Right atrium auricular region (tissue), 2 donors: ENCODE data around the gene CDCA3. TPM values are rescaled to one million over a fixed set of nuclear protein-coding genes. Genes with fewer than 3 reads are reported as not detected.
"Not testable (repeated sequence)": the region's sequence is repeated elsewhere in the genome, so short reads cannot be mapped to it uniquely, and the experiment has no call there.

Experiments
- DNase-seq: peaks from one replicate; pipeline ENCODE4 v3.0.0-alpha.2; 2019; ENCODE audit warnings: low spot score
- H3K27ac ChIP-seq, 2 donors: fragments of 200-600 bp; sonication (generic); 1 replicate in 1 of 2; 2 replicates in 1 of 2; pipeline ENCODE4 v1.5.1; 2016 to 2019
- H3K27me3 ChIP-seq, 2 donors: fragments of 200-600 bp; sonication (generic); one replicate each; pipeline versions ENCODE4 v1.5.1 to v1.6.0; 2017 to 2019
- H3K36me3 ChIP-seq: fragments of 200-600 bp; sonication (generic); one replicate; pipeline ENCODE4 v1.5.1; 2016
- H3K4me1 ChIP-seq, 2 donors: fragments of 200-600 bp; sonication (generic); one replicate each; pipeline versions ENCODE4 v1.5.1 to v1.6.0; 2017 to 2019
- H3K4me3 ChIP-seq, 2 donors: fragments of 200-600 bp; sonication (generic); 1 replicate in 1 of 2; 2 replicates in 1 of 2; pipeline ENCODE4 v1.5.1; 2017 to 2019; ENCODE audit warnings: mild to moderate bottlenecking in 1 of 2, moderate library complexity in 1 of 2
- H3K9me3 ChIP-seq, 2 donors: fragments of 200-600 bp; sonication (generic); one replicate each; pipeline ENCODE4 v1.5.1; 2019
- total RNA-seq, 2 donors: library from RNA; depleted of rRNA; stranded (reverse); fragments of >200 nt; gene quantifications; one replicate each; pipeline ENCODE4 v1.1.0, GENCODE V29; 2016
- TF ChIP-seq, protein P1 (sequence below), 2 donors: fragments of 200-600 bp; sonication (generic); IDR thresholded peaks; one replicate each; pipeline ENCODE4 v1.5.1; 2019; ENCODE audit warnings: antibody characterized with exemption in 2 of 2

The CDCA3 gene
- total RNA-seq = 1 to 10 TPM in 1 of 2 donors, under 1 TPM in 1; 0.39 to 1.7 TPM

DNA sequence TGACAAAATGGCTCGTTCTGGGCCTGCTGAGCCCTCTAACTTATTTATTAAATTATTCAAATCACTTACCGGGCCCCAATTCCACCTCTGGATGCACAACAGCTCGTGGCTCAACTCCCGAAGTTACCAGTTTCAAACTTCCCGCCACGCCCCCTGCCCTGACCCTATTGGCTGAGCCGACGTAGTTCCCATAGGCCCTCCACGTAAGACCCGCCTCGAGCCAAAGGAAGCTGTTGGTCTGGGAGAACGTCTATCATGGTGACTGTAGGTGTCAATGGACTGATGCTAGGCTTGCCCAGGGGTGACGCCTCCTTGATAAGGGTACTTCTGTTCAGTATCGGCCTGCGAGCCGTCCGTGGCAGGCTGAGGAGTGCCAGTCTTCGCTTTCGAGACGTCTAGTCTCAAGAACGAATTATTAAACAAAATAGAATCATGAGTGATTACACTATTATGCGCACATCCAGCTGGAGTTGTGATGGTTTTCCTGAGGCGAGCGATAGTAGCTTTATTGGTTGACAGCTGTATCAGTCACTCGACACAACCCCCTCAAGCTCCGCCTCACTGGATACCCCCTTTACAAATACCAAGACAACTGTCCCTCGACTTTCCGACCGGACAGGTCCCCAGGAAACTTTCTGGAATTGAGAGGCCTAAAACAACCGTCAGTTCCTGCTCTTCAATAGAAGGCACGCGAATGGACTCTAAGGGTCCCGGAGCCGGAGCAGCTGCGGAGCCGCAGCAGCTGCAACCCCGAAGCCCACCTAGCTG lies at the start of gene CDCA3:
Gene CDCA3, minus strand, starts transcription at position 134 of the 768 bp plus-strand sequence. CDS start 334 bp downstream, outside the sequence.
- H3K9me3 ChIP-seq = no peaks in the 10 kb centered on the region

DNA sequence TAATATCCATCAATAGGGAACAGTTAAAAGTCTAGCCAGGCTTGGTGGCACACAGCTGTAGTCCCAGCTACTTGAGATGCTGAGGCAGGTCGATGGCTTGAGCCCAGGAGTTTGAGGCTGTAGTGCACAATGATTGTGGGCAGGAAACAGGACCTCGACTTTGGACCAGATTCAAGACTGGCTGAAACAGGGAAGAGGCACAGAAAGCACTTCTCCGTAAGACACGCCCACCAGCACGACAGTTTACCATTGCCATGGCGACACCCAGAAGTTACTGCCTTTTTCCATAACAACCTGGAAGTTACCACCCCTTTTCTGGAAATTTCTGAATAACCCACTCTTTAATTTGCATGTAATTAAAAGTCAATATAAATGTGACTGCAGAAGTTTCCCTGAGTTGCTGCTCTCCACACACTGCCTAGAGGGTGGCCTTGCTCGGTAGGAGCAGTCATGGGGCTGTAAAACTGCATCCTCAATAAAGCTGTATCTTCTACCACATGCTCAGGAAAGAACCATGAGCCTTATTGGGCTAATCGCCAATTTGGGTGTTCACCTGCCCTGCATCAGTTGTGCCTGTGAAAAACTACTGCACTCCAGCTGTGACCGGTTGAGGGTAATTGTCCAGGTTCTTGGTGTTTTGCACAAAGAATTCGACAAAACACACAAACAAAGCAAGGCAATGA lies 48.9 kb upstream of the CDCA3 start:
- Histone ChIP-seq H3K27ac (no peak overlapping the region), H3K4me3 (no peak overlapping the region), H3K9me3 (no peaks in the 10 kb centered on the region), H3K27me3 (no peaks in the 10 kb centered on the region), H3K4me1 (peaks cover 0 to 6% of the 10 kb centered on the region in 2 donors), H3K36me3 (no peaks in the 10 kb centered on the region)
- peak; percentile 80 for DNase-seq
- TF ChIP-seq, protein P1, sequence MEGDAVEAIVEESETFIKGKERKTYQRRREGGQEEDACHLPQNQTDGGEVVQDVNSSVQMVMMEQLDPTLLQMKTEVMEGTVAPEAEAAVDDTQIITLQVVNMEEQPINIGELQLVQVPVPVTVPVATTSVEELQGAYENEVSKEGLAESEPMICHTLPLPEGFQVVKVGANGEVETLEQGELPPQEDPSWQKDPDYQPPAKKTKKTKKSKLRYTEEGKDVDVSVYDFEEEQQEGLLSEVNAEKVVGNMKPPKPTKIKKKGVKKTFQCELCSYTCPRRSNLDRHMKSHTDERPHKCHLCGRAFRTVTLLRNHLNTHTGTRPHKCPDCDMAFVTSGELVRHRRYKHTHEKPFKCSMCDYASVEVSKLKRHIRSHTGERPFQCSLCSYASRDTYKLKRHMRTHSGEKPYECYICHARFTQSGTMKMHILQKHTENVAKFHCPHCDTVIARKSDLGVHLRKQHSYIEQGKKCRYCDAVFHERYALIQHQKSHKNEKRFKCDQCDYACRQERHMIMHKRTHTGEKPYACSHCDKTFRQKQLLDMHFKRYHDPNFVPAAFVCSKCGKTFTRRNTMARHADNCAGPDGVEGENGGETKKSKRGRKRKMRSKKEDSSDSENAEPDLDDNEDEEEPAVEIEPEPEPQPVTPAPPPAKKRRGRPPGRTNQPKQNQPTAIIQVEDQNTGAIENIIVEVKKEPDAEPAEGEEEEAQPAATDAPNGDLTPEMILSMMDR (IDR thresholded peaks at IDR 0.05) = no peak

More for the DNA sequence above, at the start of gene CDCA3:
- TF ChIP-seq, protein P1 (IDR thresholded peaks at IDR 0.05) = no peak
- Histone ChIP-seq H3K27me3 (no peaks in the 10 kb centered on the region), H3K27ac (peak within 1 kb of the TSS; percentile 97), H3K36me3 (peaks cover 17% of the 10 kb centered on the region), H3K4me3 (peak within 1 kb of the TSS; percentile 68 to 85), H3K4me1 (peaks cover 0 to 15% of the 10 kb centered on the region in 2 donors)
- peak; percentile 98 for DNase-seq

DNA sequence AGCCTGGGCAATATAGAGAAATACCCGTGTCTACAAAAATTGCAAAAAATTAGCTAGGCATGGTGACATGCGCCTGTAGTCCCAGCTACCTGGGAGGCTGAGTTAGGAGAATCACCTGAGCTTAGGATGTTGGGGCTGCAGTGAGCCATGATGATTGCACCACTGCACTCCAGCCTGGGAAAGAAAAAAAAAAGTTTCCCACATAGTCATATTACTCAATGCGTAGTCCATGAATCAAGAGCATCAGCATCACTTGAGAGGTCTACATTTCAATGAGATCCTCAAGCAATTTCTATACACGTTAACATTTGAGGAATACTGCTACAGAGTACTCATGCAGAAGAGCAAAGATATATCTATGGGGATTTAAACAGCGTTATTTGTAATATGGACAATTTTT lies 48.3 kb upstream of the CDCA3 start:
- no peak for DNase-seq
- Histone ChIP-seq H3K4me1 (peaks cover 0 to 3% of the 10 kb centered on the region in 2 donors), H3K9me3 (no peaks in the 10 kb centered on the region), H3K4me3 (no peak overlapping the region), H3K36me3 (no peaks in the 10 kb centered on the region), H3K27ac (no peak overlapping the region), H3K27me3 (no peaks in the 10 kb centered on the region)
- TF ChIP-seq, protein P1 (IDR thresholded peaks at IDR 0.05) = no peak

DNA sequence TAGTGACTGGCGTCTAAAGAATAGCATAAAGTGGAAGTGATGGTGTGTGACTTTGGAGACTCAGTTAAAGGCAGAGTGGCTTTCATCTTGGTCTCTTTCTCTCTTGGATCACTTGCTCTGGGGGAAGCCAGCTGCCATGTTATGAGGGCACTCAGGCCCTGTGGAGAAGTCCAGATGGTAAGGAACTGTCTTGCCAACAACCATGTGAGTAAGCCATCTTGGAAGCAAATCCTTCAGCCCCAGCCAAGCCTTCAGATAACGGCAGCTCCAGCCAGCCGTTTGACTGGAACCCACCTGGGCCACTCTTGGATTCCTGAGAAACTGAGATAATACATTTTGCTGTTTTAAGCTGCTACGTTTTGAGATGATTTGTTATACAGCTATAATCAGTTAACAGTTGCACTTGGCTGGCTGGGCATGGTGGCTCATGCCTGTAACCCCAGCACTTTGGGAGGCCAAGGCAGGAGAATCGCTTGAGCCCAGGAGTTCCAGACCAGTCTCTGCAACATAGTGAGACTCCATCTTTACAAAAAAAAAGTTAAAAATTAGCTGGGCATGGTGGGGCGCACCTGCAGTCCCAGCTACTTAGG lies 45.9 kb upstream of the CDCA3 start:
- Histone ChIP-seq H3K4me1 (no peaks in the 10 kb centered on the region), H3K9me3 (no peaks in the 10 kb centered on the region), H3K4me3 (no peak overlapping the region), H3K36me3 (no peaks in the 10 kb centered on the region), H3K27ac (no peak overlapping the region), H3K27me3 (no peaks in the 10 kb centered on the region)
- TF ChIP-seq, protein P1 (IDR thresholded peaks at IDR 0.05) = no peak
- no peak for DNase-seq

DNA sequence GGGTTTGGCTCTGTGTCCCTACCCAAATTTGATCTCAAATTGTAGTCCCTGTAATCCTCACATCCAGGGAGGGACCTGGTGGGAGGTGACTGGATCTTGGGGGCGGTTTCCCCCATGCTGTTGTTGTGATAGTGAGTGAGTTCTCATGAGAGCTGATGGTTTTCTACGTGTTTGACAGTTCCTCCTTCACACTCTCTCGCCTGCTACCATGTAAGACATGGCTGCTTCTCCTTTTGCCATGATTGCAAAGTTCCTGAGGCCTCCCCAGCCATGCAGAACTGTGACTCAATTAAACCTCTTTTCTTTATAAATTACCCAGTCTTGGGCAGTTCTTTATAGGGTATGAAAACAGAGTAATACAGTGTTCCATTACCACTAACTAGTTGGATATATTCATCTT lies 43.2 kb upstream of the CDCA3 start:
- no peak for DNase-seq
- H3K27ac ChIP-seq = no peak overlapping the region
- no peaks in the 10 kb centered on the region for H3K27me3 ChIP-seq
- no peak overlapping the region for H3K4me3 ChIP-seq
- no peaks in the 10 kb centered on the region for H3K9me3 ChIP-seq
- H3K4me1 ChIP-seq = peaks cover 0 to 8% of the 10 kb centered on the region in 2 donors
- no peaks in the 10 kb centered on the region for H3K36me3 ChIP-seq
- TF ChIP-seq, protein P1 (IDR thresholded peaks at IDR 0.05) = no peak

DNA sequence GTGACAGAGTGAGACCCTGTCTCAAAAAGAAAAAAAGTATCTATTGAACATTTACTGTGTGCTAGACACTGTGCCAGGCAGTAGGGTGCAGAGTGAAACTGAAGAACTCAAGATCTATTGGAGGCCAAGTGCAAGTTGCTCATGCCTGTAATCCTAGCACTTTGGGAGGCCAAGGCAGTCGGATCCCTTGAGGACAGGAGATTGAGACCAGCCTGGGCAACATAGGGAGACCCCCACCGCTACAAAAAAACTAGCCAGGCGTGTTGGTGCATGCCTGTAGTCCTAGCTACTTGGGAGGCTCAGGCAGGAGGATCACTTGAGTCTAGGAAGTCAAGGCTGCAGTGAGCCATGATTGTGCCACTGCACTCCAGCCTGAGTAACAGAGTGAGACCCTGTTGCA lies 41.6 kb upstream of the CDCA3 start:
- not testable (repeated sequence) for H3K9me3 ChIP-seq, H3K27ac ChIP-seq, H3K4me1 ChIP-seq, H3K36me3 ChIP-seq, H3K4me3 ChIP-seq, H3K27me3 ChIP-seq, DNase-seq
